ENCODE data around the gene CBX4. TPM values are rescaled to one million over a fixed set of nuclear protein-coding genes. Genes with fewer than 3 reads are reported as not detected.

Gene CBX4
- polyA plus RNA-seq, 1 donor (not counting 4 experiments of a cell fraction or from before 2014, with no cell fraction given) = 7.0 TPM

- Histone ChIP-seq H3K9me3 (ENCODE audit: control insufficient read depth, low read depth, low read length) (no peaks in the 10 kb centered on the region), H3K4me2 (ENCODE audit: control insufficient read depth, extremely low read depth, insufficient read depth, low read depth, low read length) (peak overlapping the region; percentile 88), H3K9ac (ENCODE audit: control insufficient read depth, extremely low read depth, insufficient read depth, low read length) (peak overlapping the region; percentile 78), H4K20me1 (ENCODE audit: control insufficient read depth, extremely low read depth, insufficient read depth, low read length) (no peaks in the 10 kb centered on the region), H2AFZ (ENCODE audit: control insufficient read depth, low read length) (no peak overlapping the region), H3K4me3 (ENCODE audit: control insufficient read depth in 2 of 3, extremely low read depth in 1 of 3, insufficient read depth in 2 of 3, low read depth in 1 of 3, low read length in 3 of 3) (peak overlapping the region; percentile 73 to 82 (median 75)), H3K4me1 (ENCODE audit: control insufficient read depth, extremely low read depth, insufficient read depth, low read length) (peaks cover 41% of the 10 kb centered on the region), H3K79me2 (ENCODE audit: control insufficient read depth, insufficient read depth, low read length) (no peaks in the 10 kb centered on the region), H3K27me3 (ENCODE audit: control insufficient read depth, extremely low read depth, insufficient read depth, low read length) (peaks cover 63% of the 10 kb centered on the region), H3K27ac (ENCODE audit: control insufficient read depth, insufficient read depth, low read length) (no peak overlapping the region), H3K36me3 (ENCODE audit: control insufficient read depth in 2 of 2, extremely low read depth in 1 of 2, insufficient read depth in 2 of 2, low read length in 2 of 2) (peaks cover 6 to 8% of the 10 kb centered on the region in 2 experiments), H3K9me1 (ENCODE audit: control insufficient read depth, extremely low read depth, insufficient read depth, low read length) (no peaks in the 10 kb centered on the region)
- dilution Hi-C loops (cut with MboI; ENCODE audit: extremely low pct_ligation_motif_present, low sequenced_read_pairs) = no loop called here
- no peak for FAIRE-seq
- no peak for DNase-seq (ENCODE audit: low read depth, low spot score)
- no peak for TF ChIP-seq EZH2 (IDR thresholded peaks at IDR 0.05; ENCODE audit: low read length)
- TF ChIP-seq, protein P1, sequence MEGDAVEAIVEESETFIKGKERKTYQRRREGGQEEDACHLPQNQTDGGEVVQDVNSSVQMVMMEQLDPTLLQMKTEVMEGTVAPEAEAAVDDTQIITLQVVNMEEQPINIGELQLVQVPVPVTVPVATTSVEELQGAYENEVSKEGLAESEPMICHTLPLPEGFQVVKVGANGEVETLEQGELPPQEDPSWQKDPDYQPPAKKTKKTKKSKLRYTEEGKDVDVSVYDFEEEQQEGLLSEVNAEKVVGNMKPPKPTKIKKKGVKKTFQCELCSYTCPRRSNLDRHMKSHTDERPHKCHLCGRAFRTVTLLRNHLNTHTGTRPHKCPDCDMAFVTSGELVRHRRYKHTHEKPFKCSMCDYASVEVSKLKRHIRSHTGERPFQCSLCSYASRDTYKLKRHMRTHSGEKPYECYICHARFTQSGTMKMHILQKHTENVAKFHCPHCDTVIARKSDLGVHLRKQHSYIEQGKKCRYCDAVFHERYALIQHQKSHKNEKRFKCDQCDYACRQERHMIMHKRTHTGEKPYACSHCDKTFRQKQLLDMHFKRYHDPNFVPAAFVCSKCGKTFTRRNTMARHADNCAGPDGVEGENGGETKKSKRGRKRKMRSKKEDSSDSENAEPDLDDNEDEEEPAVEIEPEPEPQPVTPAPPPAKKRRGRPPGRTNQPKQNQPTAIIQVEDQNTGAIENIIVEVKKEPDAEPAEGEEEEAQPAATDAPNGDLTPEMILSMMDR (optimal IDR thresholded peaks at IDR 0.05 in 1 of 3, IDR thresholded peaks at IDR 0.05 in 1 of 3, conservative IDR thresholded peaks at IDR 0.05 in 1 of 3; ENCODE audit: extremely low read depth in 1 of 3, insufficient read depth in 2 of 3, low read length in 3 of 3) = no peak
Measured at GRCh38 chr17:79795795-79796443, 43.3 kb downstream of the CBX4 start.

- no peak overlapping the region for H2AFZ ChIP-seq (ENCODE audit: control insufficient read depth, low read length)
- FAIRE-seq (no peak), DNase-seq (ENCODE audit: low read depth, low spot score) (no peak)
- dilution Hi-C loops (cut with MboI; ENCODE audit: extremely low pct_ligation_motif_present, low sequenced_read_pairs) = no loop called here
- H4K20me1 ChIP-seq (ENCODE audit: control insufficient read depth, extremely low read depth, insufficient read depth, low read length) = no peaks in the 10 kb centered on the region
- no peak overlapping the region for H3K27ac ChIP-seq (ENCODE audit: control insufficient read depth, insufficient read depth, low read length)
- no peak for TF ChIP-seq EZH2 (IDR thresholded peaks at IDR 0.05; ENCODE audit: low read length)
- TF ChIP-seq, protein P1 (optimal IDR thresholded peaks at IDR 0.05 in 1 of 3, IDR thresholded peaks at IDR 0.05 in 1 of 3, conservative IDR thresholded peaks at IDR 0.05 in 1 of 3; ENCODE audit: extremely low read depth in 1 of 3, insufficient read depth in 2 of 3, low read length in 3 of 3) = no peak
- H3K9me3 ChIP-seq (ENCODE audit: control insufficient read depth, low read depth, low read length) = no peaks in the 10 kb centered on the region
- H3K27me3 ChIP-seq (ENCODE audit: control insufficient read depth, extremely low read depth, insufficient read depth, low read length) = peaks cover 63% of the 10 kb centered on the region
- peaks cover 6 to 8% of the 10 kb centered on the region in 2 experiments for H3K36me3 ChIP-seq (ENCODE audit: control insufficient read depth in 2 of 2, extremely low read depth in 1 of 2, insufficient read depth in 2 of 2, low read length in 2 of 2)
- peaks cover 30% of the 10 kb centered on the region for H3K4me1 ChIP-seq (ENCODE audit: control insufficient read depth, extremely low read depth, insufficient read depth, low read length)
- H3K4me3 ChIP-seq (ENCODE audit: control insufficient read depth in 2 of 3, extremely low read depth in 1 of 3, insufficient read depth in 2 of 3, low read depth in 1 of 3, low read length in 3 of 3) = no peak overlapping the region
- no peaks in the 10 kb centered on the region for H3K9me1 ChIP-seq (ENCODE audit: control insufficient read depth, extremely low read depth, insufficient read depth, low read length)
- no peaks in the 10 kb centered on the region for H3K79me2 ChIP-seq (ENCODE audit: control insufficient read depth, insufficient read depth, low read length)
- no peak overlapping the region for H3K9ac ChIP-seq (ENCODE audit: control insufficient read depth, extremely low read depth, insufficient read depth, low read length)
- H3K4me2 ChIP-seq (ENCODE audit: control insufficient read depth, extremely low read depth, insufficient read depth, low read depth, low read length) = no peak overlapping the region
Measured at GRCh38 chr17:79794659-79795511, 44.4 kb downstream of the CBX4 start.

All from keratinocyte (primary cell).